HG03095 (cell line): Measurements from ENCODE around the gene HNRNPA1L2.
"Not testable (repeated sequence)": the region's sequence is repeated elsewhere in the genome, so short reads cannot be mapped to it uniquely, and the experiment has no call there.

ENCODE experiments used
- ATAC-seq: cut with Tn5 transposase; IDR thresholded peaks from one replicate; pipeline ENCODE4 v1.9.1; 2021; ENCODE audit warnings: moderate library complexity; ENCODE audit not compliant: unreplicated experiment

HNRNPA1L2 gene

GRCh38 chr13:52642131-52642530 is at the start of gene HNRNPA1L2:
Gene HNRNPA1L2, plus strand, starts transcription at chr13:52642431. Its CDS starts 62 bp downstream, at chr13:52642493.
- ATAC-seq: no peak

- ATAC-seq: not testable (repeated sequence)
These were observed 49.1 kb upstream of the HNRNPA1L2 start for GRCh38 chr13:52593175-52593574.

DNA sequence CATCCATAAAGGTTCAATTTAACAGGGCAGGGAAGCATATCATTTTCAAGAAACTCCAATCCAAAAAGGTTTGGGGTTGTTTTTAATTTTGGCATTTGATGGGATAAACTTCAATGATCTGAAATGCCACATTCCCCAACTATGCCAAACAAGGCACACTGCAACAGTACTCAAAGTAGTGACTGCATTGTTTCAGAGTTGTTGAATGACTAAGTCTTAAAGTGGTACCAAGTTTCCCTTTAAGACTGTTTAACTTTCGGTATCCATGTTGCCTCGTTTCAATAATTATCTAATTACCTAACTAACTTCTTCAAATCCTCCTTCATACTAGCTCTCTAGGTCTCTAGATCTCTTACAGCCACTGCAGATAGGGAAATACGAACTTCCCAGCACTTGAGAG is 48.4 kb upstream of the HNRNPA1L2 start:
- ATAC-seq: not testable (repeated sequence)

DNA sequence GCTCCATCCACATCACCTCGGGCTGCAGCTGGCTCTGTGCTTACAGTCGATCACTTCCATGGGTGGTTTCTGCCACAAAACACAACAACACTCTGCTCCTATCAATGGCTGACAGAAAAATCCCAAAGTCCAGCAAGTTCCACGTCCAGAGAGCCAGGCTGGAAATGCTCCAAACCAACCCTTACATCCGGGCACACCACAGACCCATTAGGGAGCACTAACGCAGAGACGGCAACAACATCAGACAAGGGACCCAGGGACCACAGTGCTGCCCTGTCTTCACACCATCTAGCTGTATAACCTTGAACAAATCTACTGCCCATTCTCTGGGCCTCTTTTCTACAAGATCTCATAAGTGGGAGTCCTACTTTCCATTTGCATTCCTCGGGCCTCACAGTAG is 47.9 kb upstream of the HNRNPA1L2 start:
- not testable (repeated sequence) for ATAC-seq

DNA sequence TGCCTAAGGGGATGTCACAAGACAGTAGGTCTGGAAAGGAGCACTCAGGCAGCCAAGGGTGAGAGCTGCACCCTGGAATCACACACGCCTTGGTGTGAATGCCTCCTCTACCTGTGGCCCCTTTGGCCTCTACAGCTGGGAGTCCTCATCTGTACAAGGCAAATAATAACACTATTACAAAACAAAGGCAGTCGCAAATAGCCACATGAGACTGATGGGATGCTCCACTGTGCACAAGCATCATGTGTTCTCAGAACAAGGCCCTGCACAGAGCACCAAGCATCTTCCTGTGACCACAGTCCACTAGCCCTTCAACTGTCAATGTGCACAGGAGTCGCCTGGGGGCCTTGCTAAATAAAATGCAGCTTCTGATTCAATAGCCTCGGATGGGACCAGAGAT is 44.6 kb upstream of the HNRNPA1L2 start:
- ATAC-seq: no peak

DNA sequence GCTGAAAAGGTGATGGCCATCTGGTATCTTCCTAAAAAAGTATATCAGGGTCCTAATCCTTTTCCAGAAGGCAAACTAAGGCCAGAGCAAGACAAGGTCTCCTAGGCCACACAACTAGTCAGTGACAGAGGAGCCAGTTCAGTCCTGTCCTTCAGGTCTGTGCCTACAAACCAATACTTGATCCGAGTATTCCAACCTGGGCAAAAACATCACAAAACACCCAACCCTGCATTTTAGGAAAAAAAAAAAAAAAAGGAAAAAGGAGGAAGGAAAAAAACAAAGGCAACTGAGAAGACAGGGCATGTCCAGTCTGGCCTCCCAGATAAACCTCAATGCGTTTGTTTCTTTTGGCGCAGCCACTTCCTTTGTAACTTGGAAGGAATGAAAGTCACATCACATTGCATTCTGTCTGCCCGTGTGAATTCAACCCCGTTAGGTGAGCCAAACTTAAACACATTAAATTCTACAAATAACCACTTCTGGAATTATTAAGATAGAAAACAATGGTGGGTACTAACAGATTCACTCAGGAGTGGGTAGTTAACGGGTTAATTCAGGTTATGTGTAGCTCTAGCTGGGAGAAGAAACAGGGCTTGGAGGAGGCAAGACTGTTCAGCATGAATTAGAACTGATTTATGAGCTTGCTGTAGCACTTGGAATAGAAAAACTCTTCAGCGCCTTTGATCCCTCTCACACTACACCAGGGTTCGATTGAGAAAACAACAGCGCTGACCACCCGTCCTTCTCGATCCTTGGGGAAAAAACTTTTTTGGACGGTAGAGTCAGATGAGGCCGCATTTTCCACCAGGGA is 43.0 kb upstream of the HNRNPA1L2 start:
- ATAC-seq: peak; percentile 3

DNA sequence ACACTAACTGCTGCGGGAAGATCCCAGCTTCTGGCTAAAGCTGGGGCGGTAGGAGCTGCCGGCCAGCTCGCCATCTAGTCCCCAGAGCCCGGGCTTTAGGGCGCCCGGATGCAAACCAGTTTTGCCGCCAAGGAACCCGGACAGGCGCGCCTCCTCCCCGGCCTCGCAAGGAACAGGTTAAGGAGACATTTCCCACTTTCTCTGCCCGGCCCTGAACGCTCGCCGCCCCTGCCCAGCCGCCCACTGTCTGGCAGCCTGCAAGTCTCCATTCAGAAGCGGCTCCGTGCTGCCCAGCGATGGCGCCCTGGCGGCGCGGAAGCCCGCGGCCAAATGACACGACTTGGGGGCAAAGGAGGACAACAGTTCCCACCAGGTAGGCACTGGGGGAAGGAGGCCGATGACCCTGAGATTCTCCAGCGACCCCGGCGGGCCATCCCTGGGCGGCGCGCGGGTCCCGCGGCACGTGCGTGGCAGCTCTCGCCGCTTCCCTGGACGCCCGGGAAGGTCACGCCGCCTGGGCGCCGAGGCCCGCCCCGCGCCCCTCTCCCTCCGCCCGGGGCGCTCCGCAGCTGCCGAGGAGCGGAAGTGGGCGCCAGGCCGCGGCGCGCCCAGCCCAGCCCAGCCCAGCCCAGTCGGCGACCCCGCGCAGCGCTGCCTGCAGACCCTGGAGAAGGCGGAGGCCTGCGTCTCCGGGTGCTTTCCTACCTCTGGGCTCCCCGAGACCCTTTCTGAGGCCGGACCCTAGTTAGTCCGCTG is 42.2 kb upstream of the HNRNPA1L2 start:
- peak; percentile 59 for ATAC-seq

GRCh38 chr13:52600666-52601065 is 41.6 kb upstream of the HNRNPA1L2 start:
- ATAC-seq: no peak

DNA sequence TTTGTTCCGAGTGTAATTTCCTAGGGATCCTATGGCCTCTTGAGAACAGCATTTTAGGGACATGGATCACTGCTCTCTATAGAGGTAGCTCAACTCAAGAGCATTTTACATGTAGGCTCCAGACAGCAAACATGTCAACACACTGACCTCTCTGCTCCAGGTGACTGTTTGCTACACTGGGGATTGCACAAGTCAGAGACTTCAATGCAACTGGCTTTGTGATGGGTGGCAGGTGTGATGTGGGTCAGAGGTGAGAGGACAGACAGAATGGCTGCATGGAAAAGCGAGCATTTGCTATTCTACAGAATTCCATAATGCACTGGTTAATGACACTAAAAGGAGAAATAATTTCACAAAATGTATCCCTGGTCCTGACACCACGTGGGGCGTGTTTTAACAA is 38.9 kb upstream of the HNRNPA1L2 start:
- not testable (repeated sequence) for ATAC-seq

GRCh38 chr13:52606126-52606525 is 36.1 kb upstream of the HNRNPA1L2 start:
- not testable (repeated sequence) for ATAC-seq

DNA sequence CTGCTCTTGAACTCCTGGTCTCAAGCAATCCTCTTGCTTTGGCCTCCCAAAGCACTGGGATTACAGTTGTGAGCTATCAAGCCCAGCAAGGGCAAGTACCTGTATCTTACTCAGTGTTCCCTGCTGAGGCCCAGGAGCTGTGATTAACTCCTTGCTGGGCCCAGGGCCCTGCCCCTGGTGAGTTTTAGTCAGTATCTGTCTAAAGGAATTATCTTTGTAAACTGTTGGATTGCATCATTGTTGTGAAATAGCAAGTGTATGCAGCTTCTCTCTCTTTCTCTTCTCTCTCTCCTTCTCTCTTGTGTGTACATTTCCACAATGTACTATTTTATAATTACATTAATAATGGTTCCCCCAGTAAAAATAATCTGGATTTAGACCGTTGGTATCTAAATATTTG is 35.4 kb upstream of the HNRNPA1L2 start:
- not testable (repeated sequence) for ATAC-seq

GRCh38 chr13:52608184-52608583 is 34.0 kb upstream of the HNRNPA1L2 start:
- ATAC-seq: not testable (repeated sequence)

DNA sequence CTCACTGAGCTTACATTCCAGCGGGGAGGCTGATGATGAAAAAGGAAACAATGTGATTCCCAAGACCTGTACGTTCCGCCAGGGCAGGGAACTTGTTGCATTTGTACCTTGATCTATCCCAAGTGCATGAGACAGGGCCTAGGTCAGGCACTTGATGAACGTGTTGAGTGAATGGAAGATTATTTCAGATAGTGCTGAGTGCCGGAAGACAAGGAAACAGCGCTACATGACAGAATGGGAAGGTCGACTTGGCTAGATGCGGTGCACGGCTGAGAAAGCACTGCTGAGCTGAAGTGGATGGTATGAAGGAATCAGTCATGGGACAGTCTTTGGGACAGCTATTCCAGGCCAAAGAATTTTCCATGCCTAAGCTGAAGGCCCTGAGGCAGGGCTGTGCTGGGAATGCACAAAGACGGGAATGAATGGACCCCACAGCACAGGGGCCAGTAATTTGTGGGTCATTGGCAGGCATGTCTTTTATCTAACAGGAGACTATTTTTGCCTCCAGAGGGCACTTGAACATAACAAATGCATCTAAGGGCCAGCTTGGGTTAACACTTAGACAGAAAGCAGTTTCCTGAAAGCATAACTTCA is 33.1 kb upstream of the HNRNPA1L2 start:
- peak; percentile 70 for ATAC-seq

GRCh38 chr13:52610158-52610557 is 32.1 kb upstream of the HNRNPA1L2 start:
- ATAC-seq: not testable (repeated sequence)

DNA sequence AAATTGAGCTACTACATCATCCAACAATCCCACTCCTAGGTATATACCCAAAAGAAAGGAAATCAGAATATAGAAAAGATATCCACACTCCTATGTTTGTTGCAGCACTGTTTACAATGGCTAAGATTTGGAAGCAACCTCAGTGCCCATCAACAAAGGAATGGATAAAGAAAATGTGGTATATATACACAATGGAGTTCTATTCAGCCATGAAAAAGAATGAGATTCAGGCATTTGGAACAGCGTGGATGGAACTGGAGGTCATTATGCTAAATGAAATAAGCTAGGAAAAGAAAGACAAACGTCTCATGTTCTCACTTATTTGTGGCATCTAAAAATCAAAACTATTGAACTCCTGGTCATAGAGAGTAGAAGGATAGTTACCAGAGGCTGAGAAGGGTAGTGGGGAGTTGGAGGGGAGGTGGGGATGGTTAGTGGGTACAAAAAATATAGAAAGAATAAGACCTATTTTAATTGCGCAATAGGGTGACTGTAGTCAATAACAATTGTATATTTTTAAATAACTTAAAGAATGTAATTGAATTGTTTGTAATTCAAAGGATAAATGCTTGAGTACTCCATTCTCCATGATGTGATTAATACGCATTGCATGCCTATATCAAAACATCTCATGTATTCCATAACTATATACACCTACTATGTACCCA is 27.0 kb upstream of the HNRNPA1L2 start:
- no peak for ATAC-seq

GRCh38 chr13:52615812-52616211 is 26.4 kb upstream of the HNRNPA1L2 start:
- no peak for ATAC-seq

DNA sequence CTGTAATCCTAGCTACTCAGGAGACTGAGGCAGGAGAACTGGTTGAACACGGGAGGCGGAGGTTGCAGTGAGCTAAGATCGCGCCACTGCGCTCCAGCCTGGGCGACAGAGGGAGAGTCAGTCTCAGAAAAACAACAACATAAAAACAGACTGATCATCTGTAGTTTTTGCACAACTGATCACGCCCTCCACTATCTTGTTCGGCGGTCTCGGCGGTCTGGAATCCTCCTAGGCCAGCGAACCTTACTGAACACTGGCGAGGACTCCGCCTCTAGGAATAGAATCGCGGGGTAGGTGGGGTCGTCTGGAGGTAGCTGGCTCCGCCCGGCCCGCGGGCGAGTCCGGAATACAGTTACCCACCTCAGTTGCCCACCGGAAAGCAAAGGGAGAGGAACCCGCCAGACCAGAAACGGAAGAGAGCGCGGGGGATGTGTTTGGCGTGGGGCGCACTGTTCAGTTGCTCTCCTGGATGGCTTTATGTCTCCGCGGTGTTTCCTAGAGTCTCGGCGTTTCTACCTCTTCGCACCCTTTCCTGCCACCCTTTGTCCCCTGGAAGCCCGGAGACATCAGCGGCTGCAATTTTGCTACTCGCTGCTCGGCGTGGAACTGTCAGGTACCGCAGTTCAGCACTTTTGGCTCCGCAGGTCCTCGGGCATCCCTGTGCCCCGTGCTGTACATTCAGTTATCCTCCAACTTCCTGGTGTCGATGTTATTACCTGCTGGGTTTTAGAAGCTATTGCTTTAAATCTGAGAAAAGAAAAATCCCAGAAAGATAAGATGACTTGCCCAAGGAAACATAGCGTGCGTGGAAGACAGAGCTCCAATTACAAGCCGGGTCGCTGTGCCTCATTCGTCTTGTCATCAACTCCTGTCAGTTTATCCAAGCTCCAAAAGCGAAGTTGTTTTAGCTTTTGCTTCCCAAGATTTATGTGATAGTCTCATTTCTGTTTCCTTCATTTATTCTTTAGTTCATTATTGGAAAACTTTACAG is 24.9 kb upstream of the HNRNPA1L2 start:
- peak; percentile 95 for ATAC-seq

DNA sequence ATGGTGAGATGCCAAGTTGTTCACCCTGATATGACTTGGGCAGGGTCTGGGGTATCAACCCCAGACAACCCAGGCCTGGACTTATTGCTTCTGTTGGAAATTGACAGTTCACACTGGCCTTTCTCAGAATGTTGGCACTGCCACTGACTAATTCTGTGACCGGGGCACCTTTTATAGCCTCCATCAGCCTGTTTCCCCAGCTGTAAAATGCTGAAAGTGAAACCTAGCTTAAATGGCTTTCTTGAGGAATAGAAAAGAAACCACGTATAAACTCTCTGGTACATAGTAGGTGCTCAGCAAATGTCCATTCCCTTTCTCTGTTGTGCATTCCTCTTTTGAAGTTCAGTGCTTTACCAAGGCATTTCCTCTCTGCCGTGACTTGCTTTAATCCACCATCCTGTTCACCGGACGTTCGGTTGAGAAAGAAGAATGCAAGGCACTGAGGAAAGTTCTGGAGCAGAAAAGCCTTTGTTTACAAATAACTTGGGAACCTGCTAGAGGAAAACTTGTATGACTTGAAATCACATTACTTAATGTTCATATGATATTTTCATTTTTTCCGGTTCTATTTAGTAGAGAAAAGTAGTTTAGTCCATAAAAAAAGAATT is 11.0 kb upstream of the HNRNPA1L2 start:
- ATAC-seq: not testable (repeated sequence)

DNA sequence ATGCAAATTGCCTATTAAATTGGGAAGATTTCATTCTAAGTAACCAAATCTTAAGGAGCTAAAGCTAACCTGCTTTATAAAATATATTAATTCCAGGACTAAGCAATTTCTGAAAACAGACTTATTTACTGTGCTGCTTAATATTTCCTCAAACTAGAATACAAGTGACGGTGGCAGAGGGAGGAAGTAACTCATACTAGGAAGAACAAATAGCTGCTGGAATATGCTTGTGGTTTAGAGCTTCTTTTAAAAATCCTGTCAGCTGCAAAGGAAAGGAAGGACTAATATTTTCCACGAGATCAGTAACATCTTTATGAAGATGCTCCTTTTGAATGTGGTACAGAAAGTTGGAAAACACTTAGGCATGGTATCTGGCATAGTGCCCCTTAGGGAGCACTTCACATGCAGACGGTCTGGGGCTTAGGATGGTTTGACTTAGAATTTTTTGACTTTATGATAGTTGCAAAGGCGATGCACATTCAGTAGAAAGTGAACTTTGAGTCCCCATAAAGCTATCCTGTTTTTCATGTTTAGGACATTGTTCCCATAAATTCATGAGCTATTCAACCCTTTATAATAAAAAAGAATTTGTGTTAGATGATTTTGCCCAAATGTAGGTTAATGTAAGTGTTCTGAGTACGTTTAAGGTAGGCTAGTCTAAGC is 3.4 kb upstream of the HNRNPA1L2 start:
- ATAC-seq: no peak
